Motor neuron (in vitro differentiated cells): Measurements from ENCODE around the gene CRB2. TPM values are rescaled to one million over a fixed set of nuclear protein-coding genes. Genes with fewer than 3 reads are reported as not detected.

Experiments
- ATAC-seq, 8 experiments: fragments of 200-7000 bp; cut with Tn5 transposase; replicated peaks in 6 of 8; 2 replicates each; pipeline ENCODE4 v1.8.0; 2021; ENCODE audit warnings: mild to moderate bottlenecking in 8 of 8, moderate library complexity in 8 of 8
- H3K27ac ChIP-seq, 2 donors: fragments of 250-450 bp; sonication (Bioruptor Pico); 2 replicates each; pipeline ENCODE4 v1.9.0; 2021; ENCODE audit warnings: antibody characterized with exemption in 2 of 2, mild to moderate bottlenecking in 2 of 2, moderate library complexity in 1 of 2
- H3K4me1 ChIP-seq, 2 donors: fragments of 250-450 bp; sonication (Bioruptor Pico); replicated peaks in 1 of 2; 2 replicates each; pipeline ENCODE4 v1.6.1; 2021; ENCODE audit warnings: antibody characterized with exemption in 2 of 2, mild to moderate bottlenecking in 2 of 2, moderate library complexity in 1 of 2
- H3K4me3 ChIP-seq, 5 donors: fragments of 250-450 bp; sonication (Bioruptor Pico); 2 replicates each; pipeline ENCODE4 v1.9.0; 2021; ENCODE audit warnings: antibody characterized with exemption in 5 of 5, mild to moderate bottlenecking in 5 of 5, moderate library complexity in 4 of 5
- WGBS, 10 experiments: fragments of 450-650 bp; shearing (Covaris generic); methylation state at CpG; one replicate each; pipeline ENCODE4 v1.0.0; 2022; 5-methylcytosine and 5-hydroxymethylcytosine counted together
- in situ Hi-C, 9 experiments: fragments of 400-800 bp; cut with MboI; loops; one replicate each; pipeline ENCODE4 v1.15.0; 2021; ENCODE audit warnings: low sequenced_read_pairs in 9 of 9, low pct_unique_long_range_greater_than_20kb in 2 of 9; ENCODE audit not compliant: unreplicated experiment in 9 of 9
- total RNA-seq, 8 experiments: library from RNA; unstranded; fragments of 300-600 nt; gene quantifications; 2 replicates each; pipeline versions ENCODE4 v1.2.3 to v1.2.4, GENCODE V29; 2022

CRB2 gene
- total RNA-seq, 8 experiments from 2014 or later: 0.20 to 56.9 (median 11.9) TPM

- in situ Hi-C loops: loop anchor here in 1 of 9 experiments (25.0 kb wide), 1 partner anchor 275 kb away; no protein-coding TSS in a partner anchor
- Histone ChIP-seq H3K4me1 (peaks cover 57 to 71% of the 10 kb centered on the region in 2 donors), H3K4me3 (no peak overlapping the region), H3K27ac (peak overlapping the region in 1 of 2 donors; percentile 16)
- 6 to 100% (median 64%) methylated on average over 1 to 5 of the region's 11 CpGs; no CpG with 5 or more reads in 5 of the 10 experiments for WGBS, 10 experiments
- no peak for ATAC-seq
Observed at GRCh38 chr9:123361731-123362510, 5.9 kb downstream of the CRB2 start.

DNA sequence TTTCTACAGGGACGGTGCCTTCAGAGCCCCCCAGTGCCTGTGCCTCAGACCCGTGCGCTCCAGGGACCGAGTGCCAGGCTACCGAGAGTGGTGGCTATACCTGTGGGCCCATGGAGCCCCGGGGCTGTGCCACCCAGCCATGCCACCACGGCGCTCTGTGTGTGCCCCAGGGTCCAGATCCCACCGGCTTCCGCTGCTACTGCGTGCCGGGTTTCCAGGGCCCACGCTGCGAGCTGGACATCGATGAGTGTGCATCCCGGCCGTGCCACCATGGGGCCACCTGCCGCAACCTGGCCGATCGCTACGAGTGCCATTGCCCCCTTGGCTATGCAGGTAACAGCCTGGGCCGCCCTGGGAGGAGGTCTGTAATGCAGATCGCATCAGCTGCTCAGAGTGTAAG, 6.9 kb downstream of the CRB2 start:
- H3K4me3 ChIP-seq: no peak overlapping the region
- in situ Hi-C loops: loop anchor here in 1 of 9 experiments (25.0 kb wide), 1 partner anchor 276 kb away; no protein-coding TSS in a partner anchor
- H3K27ac ChIP-seq: no peak overlapping the region
- no peak for ATAC-seq
- WGBS, 10 experiments: 66 to 95% (median 72%) methylated on average over 2 to 12 of the region's 23 CpGs; no CpG with 5 or more reads in 7 of the 10 experiments
- H3K4me1 ChIP-seq: peaks cover 47 to 64% of the 10 kb centered on the region in 2 donors

DNA sequence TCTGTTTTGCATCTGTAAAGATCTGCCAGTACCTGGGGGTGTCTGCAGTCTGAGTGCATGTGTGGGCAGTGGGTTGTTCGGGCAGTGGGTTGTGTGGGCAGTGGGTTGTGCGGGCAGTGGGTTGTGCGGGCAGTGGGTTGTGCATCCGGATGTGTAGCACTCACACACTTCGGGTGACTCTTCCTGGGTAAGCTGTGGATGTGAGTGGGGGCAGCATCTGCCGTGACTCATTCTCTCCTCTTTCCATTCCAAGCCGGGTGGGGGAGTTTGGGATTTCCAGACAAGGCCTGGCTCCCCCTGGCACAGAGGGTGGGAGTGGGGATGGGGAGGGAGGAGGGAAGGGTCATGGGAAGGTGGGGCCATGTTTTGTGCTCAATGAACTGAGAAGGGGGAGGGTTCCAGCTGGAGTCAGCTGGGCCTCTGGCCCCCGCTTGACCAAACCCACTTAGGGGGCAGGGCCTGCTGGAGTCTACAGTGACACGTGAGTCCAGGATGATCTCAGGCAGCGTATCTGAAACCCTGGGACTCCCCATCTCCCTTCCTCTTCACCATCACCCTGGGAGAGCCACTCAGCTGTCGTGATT, 8.3 kb downstream of the CRB2 start:
- in situ Hi-C loops: loop anchor here in 1 of 9 experiments (25.0 kb wide), 1 partner anchor 277 kb away; no protein-coding TSS in a partner anchor
- Histone ChIP-seq H3K4me1 (peaks cover 32 to 50% of the 10 kb centered on the region in 2 donors), H3K4me3 (no peak overlapping the region), H3K27ac (peak overlapping the region; percentile 57 to 72)
- 40 to 87% (median 40%) methylated on average over 1 to 3 of the region's 11 CpGs; no CpG with 5 or more reads in 7 of the 10 experiments for WGBS, 10 experiments
- peak in 7 of 8 experiments; percentile 50 to 81 (median 76) for ATAC-seq

- no peak overlapping the region for H3K27ac ChIP-seq
- in situ Hi-C loops: loop anchor here in 1 of 9 experiments (25.0 kb wide), 1 partner anchor 278 kb away; no protein-coding TSS in a partner anchor
- H3K4me1 ChIP-seq: peaks cover 22 to 40% of the 10 kb centered on the region in 2 donors
- WGBS, 10 experiments: 66 to 90% (median 83%) methylated on average over 2 to 6 of the region's 12 CpGs; no CpG with 5 or more reads in 7 of the 10 experiments
- no peak overlapping the region for H3K4me3 ChIP-seq
- peak in 1 of 8 experiments; percentile 35 for ATAC-seq
Observed at GRCh38 chr9:123365287-123365880, 9.4 kb downstream of the CRB2 start.

DNA sequence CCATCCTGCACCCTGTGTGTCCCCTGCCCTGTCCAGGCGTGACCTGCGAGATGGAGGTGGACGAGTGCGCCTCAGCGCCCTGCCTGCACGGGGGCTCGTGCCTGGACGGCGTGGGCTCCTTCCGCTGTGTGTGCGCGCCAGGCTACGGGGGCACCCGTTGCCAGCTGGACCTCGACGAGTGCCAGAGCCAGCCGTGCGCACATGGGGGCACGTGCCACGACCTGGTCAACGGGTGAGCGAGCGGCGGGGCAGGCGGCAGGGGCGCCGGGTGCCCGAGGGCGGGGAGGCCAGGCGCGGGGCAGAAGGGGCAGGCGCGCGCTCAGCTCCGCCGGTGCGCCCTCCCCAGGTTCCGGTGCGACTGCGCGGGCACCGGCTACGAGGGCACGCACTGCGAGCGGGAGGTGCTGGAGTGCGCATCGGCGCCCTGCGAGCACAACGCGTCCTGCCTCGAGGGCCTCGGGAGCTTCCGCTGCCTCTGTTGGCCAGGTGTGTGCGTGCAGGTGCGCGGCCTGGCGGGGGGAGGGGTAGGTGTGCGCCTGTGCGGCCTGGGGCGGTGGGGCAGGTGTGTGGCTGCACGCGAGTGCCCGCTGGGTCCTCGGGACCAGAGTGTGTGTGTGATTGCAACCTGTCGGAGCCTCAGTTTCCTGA, 10.0 kb downstream of the CRB2 start:
- Histone ChIP-seq H3K4me3 (no peak overlapping the region), H3K4me1 (peaks cover 18 to 33% of the 10 kb centered on the region in 2 donors), H3K27ac (no peak overlapping the region)
- no peak for ATAC-seq
- WGBS, 10 experiments: 60% methylated on average over 3 of the region's 67 CpGs; no CpG with 5 or more reads in 9 of the 10 experiments
- in situ Hi-C loops: loop anchor here in 1 of 9 experiments (25.0 kb wide), 1 partner anchor 279 kb away; no protein-coding TSS in a partner anchor

GRCh38 chr9:123368023-123368422, 12.0 kb downstream of the CRB2 start:
- 100% methylated on average over 1 to 3 of the region's 10 CpGs; no CpG with 5 or more reads in 8 of the 10 experiments for WGBS, 10 experiments

GRCh38 chr9:123368536-123369153, 12.6 kb downstream of the CRB2 start:
- peaks cover 15 to 29% of the 10 kb centered on the region in 2 donors for H3K4me1 ChIP-seq
- no peak overlapping the region for H3K27ac ChIP-seq
- in situ Hi-C loops: loop anchor here in 1 of 9 experiments (25.0 kb wide), 1 partner anchor 281 kb away; no protein-coding TSS in a partner anchor
- ATAC-seq: no peak
- no peak overlapping the region for H3K4me3 ChIP-seq
- 100% methylated on average over 3 of the region's 6 CpGs; no CpG with 5 or more reads in 9 of the 10 experiments for WGBS, 10 experiments

More at GRCh38 chr9:123368023-123368422, 12.0 kb downstream of the CRB2 start:
- in situ Hi-C loops: loop anchor here in 1 of 9 experiments (25.0 kb wide), 1 partner anchor 281 kb away; no protein-coding TSS in a partner anchor
- ATAC-seq: no peak
- Histone ChIP-seq H3K27ac (no peak overlapping the region), H3K4me3 (no peak overlapping the region), H3K4me1 (peaks cover 18 to 24% of the 10 kb centered on the region in 2 donors)

DNA sequence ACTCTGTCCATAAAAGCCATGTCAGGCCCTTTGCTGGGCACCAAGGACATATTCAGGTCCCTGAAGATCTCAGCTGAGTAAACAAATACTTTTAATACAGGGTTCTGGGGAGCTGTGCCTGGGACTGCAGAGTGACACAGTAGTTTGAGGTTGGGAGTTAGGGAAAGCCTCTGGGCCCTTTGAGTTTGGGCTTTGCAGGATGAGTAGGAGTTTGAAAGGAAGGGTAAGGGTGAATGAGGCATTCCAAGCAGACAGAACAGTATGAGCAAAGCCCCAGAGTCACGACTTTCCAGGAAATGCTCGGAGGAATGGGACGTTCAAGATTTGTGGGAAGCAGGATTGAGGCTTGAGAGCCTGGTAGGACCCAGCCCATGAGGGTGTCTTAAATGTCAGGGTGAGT, 13.3 kb downstream of the CRB2 start:
- no peak for ATAC-seq
- Histone ChIP-seq H3K27ac (no peak overlapping the region), H3K4me1 (peaks cover 15 to 29% of the 10 kb centered on the region in 2 donors), H3K4me3 (no peak overlapping the region)
- in situ Hi-C loops: loop anchor here in 1 of 9 experiments (25.0 kb wide), 1 partner anchor 282 kb away; no protein-coding TSS in a partner anchor
- 17 to 80% methylated on average over 1 of the region's 3 CpGs; no CpG with 5 or more reads in 8 of the 10 experiments for WGBS, 10 experiments

DNA sequence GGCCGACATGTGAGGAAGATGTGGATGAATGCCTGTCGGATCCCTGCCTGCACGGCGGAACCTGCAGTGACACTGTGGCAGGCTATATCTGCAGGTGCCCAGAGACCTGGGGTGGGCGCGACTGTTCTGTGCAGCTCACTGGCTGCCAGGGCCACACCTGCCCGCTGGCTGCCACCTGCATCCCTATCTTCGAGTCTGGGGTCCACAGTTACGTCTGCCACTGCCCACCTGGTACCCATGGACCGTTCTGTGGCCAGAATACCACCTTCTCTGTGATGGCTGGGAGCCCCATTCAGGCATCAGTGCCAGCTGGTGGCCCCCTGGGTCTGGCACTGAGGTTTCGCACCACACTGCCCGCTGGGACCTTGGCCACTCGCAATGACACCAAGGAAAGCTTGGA, 14.1 kb downstream of the CRB2 start:
- peaks cover 15 to 29% of the 10 kb centered on the region in 2 donors for H3K4me1 ChIP-seq
- WGBS, 10 experiments: 10 to 100% (median 40%) methylated on average over 1 to 2 of the region's 13 CpGs; no CpG with 5 or more reads in 5 of the 10 experiments
- no peak overlapping the region for H3K27ac ChIP-seq
- in situ Hi-C loops: loop anchor here in 1 of 9 experiments (25.0 kb wide), 1 partner anchor 283 kb away; no protein-coding TSS in a partner anchor
- no peak overlapping the region for H3K4me3 ChIP-seq
- no peak for ATAC-seq

GRCh38 chr9:123370526-123371227, 14.7 kb downstream of the CRB2 start:
- Histone ChIP-seq H3K4me1 (peaks cover 21 to 33% of the 10 kb centered on the region in 2 donors), H3K27ac (no peak overlapping the region), H3K4me3 (no peak overlapping the region)
- in situ Hi-C loops: loop anchor here in 1 of 9 experiments (25.0 kb wide), 1 partner anchor 283 kb away; no protein-coding TSS in a partner anchor
- WGBS, 10 experiments: 0 to 100% (median 75%) methylated on average over 1 to 17 of the region's 29 CpGs; no CpG with 5 or more reads in 5 of the 10 experiments
- ATAC-seq: no peak

- no peak overlapping the region for H3K27ac ChIP-seq
- in situ Hi-C loops: loop anchor here in 1 of 9 experiments (25.0 kb wide), 1 partner anchor 284 kb away; no protein-coding TSS in a partner anchor
- 88 to 100% (median 93%) methylated on average over 1 to 5 of the region's 18 CpGs; no CpG with 5 or more reads in 6 of the 10 experiments for WGBS, 10 experiments
- H3K4me3 ChIP-seq: no peak overlapping the region
- H3K4me1 ChIP-seq: peaks cover 26 to 38% of the 10 kb centered on the region in 2 donors
- ATAC-seq: no peak
Observed at GRCh38 chr9:123371228-123371584, 15.2 kb downstream of the CRB2 start.
